GM21576 (cell line): Measurements from ENCODE around the gene DGKK.

Experiments
- ATAC-seq: cut with Tn5 transposase; IDR thresholded peaks from one replicate; pipeline ENCODE4 v1.9.1; 2021; ENCODE audit warnings: mild to moderate bottlenecking, moderate library complexity; ENCODE audit not compliant: unreplicated experiment

The DGKK gene, protein sequence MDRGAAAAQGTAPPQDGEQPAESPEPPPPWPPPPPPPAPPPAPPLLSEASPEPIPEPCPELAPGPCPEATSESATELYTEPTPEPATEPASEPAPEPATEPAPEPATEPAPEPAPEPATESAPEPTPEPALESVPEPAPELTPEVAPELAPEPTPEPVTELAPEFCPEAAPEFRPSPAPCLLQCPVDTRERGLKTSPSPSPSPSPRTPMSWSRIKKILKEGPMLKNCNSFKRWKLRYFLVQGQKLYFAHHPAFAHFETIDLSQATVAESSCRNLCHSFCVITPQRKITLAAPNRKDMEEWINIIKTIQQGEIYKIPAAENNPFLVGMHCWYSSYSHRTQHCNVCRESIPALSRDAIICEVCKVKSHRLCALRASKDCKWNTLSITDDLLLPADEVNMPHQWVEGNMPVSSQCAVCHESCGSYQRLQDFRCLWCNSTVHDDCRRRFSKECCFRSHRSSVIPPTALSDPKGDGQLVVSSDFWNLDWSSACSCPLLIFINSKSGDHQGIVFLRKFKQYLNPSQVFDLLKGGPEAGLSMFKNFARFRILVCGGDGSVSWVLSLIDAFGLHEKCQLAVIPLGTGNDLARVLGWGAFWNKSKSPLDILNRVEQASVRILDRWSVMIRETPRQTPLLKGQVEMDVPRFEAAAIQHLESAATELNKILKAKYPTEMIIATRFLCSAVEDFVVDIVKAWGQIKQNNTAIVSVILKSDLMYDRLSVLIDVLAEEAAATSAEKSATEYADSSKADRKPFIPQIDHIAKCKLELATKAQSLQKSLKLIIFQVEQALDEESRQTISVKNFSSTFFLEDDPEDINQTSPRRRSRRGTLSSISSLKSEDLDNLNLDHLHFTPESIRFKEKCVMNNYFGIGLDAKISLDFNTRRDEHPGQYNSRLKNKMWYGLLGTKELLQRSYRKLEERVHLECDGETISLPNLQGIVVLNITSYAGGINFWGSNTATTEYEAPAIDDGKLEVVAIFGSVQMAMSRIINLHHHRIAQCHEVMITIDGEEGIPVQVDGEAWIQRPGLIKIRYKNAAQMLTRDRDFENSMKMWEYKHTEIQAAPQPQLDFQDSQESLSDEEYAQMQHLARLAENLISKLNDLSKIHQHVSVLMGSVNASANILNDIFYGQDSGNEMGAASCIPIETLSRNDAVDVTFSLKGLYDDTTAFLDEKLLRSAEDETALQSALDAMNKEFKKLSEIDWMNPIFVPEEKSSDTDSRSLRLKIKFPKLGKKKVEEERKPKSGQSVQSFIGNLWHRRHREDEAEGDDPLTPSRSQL

DNA sequence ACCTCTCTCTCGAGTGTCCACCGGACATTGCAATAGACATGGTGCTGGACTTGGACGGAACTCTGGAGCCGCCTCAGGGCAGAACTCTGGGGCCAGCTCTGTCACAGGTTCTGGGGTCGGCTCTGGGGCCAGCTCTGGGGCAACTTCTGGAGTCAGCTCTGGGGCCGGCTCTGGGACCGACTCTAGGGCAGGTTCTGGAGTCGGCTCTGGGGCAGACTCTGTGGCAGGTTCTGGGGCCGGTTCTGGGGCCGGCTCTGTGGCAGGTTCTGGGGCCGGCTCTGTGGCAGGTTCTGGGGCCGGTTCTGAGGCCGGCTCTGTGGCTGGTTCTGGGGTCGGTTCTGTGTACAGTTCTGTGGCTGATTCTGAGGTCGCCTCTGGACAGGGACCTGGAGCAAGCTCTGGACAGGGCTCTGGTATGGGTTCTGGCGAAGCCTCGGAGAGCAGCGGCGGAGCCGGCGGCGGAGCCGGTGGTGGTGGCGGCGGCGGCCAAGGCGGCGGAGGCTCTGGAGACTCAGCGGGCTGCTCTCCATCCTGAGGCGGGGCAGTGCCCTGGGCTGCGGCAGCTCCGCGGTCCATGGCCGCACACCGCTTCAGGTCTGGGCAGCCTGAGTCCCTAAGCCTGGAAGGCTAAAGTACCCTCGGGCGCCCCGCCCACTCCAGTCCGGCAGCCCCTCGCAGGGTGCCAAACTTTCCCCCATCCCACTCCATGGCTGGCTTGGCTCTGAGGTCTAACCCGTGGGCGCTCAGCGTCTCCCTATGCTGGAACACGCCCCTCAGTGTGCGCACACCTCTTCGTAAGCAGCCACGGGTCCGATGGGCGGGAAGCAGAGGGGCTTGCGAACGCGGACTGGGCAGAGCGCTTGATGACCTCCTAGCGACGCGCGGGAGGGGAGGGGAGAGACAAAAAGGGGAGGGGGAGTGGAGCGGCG lies at the start of gene DGKK:
Gene DGKK, minus strand, starts transcription at position 723 of the 929 bp plus-strand sequence. Its CDS starts 147 bp downstream, at position 576.
- no peak for ATAC-seq

DNA sequence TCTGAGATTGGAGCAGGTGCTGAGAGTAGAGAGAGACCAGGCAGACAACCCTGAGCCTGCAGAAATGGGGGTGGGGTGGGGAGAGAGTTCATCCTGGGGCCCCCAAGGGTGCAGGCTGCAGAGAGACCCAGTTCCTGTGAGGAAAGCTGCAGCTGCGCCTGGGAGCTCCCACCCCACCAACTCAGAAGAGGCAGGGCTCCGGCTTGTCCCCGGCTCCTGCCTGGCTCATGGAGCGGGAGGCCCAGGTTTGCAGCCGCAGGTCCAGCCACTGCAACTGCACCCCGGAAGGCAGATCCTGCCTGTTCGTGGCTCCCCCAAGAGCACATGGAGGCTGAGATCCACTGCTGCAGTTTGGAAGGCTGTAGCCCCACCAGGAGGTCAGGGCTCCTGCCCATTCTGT lies 44.2 kb upstream of the DGKK start:
- ATAC-seq = no peak

DNA sequence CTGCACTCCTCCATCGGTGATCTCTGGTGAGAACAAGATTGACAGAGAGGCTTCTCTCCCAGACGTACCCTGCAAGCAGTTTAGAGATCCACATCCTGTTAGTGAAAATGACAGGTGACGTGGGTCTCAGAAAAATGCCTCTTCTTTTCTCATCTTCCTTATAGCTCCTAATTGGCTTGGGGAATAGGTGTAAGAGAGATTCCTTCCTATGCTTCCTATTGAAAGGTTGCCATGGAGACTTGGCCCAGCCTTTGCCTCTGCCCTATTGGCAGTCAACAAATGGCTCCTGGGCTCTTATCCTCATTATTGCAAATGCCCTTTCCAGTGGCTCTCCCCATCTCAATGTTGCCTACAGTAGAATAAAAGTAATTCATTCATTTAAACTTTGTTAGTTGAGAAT lies 26.5 kb upstream of the DGKK start:
- no peak for ATAC-seq

DNA sequence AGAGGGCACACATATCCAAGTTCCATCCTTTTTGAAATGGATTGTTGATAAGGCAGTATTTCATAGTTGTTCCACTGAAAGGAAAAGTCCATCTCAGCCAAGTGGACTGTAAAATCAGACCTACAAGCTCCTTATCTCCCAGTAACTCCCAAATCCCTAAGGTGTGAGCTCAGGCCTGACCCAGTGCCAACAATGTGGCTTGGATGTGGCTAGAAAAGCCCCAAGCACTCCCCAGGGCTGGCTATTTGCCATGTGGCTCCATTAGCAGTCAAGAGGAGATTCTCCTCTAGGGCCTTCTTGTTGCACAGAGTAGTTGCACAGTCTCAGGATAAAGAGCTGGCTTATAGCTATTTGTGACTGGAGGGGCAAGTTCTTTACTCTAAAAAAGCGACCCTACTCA lies 25.0 kb upstream of the DGKK start:
- no peak for ATAC-seq

DNA sequence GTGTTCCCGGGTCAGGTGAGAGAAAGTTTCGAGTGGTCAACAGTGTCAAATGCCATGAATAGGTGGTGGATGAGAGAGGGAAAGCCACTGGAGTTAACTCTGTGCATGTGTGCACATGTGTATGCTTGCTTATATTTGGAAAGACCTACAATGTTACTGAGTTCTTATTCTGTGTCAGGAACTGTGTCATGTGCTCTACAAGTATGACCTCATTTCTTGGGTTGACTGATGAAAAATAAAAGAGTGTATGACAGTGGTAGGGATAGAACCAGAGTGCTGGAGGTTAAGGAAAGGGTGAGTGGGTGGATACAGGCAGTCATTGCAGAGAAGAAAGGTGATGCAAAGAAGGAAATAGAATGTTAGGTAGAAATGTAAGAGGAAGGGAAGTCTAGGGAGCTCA lies 22.1 kb upstream of the DGKK start:
- no peak for ATAC-seq

DNA sequence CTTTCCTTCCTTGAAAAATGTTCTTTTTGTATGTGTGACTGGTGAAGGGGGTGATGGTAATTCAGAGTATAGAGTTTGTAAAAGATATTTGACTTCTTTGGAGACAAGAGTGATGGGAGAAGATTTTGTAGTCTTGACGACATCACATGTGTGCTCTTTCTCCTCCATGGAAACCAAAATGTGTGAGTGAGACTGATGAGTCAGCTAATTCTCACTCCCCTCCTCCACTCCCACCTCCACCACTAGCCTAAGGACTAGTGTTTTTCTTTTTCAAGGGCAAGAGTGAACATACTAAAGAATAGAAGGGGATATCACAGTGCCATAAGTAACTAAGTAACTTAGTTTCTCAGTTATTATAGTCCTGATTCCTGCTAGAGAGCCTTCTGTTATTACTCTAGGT lies 14.0 kb upstream of the DGKK start:
- ATAC-seq = no peak

DNA sequence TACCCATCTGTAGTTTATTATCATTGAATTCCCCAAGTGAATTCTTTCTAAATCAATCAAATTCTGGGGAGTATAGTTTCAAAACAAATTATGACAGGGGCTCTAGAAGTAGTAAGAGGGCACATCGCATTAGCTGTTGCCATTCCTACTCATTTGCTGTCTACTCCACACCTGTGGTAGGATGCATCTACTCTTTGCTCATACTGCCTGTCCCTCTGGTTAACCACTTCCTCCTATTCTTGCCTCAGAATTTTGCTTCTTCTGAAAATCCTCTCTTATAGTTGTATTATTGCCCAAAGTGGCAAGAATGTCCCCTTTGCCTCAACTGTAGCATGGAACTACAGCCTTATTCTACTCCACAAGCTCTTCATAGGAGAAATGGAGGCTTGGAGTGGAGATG lies 12.7 kb upstream of the DGKK start:
- no peak for ATAC-seq

DNA sequence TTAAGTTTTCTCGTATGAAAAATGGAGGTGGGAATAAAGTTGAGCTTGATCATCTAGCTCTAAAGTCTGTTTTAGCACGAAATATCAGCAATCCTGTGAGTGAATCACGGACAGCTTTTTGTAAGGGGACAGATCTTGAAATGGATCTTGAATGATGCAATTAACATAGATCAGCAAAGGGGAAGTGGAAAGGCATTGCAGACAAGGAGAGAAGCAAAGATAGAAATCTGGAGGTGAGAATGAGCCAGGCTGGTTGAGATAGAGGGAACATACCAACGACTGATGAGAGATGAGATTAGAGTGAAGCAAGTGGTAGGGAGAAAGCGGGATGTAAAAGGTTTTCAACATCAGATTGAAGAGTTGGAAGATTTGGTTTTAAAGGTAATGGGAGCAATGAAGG lies 4.6 kb upstream of the DGKK start:
- ATAC-seq = no peak

DNA sequence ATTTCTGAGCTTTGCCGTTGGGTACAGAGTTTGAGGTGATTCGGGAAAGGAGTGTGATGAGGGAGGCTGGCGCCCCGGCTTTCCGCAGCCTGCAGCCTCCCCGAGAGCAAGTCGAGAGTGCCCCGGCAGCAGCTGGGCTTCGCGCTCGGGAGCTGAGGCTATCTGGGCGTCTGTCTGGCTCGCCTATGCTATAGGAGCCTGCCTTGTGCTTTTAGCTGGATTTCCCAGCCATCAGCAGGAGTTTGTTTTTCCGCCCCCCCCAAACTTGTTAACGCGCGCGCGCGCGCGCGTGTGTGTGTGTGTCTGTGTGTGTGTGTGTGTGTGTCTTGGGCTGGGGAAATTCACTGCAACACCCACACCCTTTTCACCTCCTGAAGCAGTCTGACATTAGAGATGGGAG lies 765 bp upstream of the DGKK start:
- ATAC-seq = no peak

DNA sequence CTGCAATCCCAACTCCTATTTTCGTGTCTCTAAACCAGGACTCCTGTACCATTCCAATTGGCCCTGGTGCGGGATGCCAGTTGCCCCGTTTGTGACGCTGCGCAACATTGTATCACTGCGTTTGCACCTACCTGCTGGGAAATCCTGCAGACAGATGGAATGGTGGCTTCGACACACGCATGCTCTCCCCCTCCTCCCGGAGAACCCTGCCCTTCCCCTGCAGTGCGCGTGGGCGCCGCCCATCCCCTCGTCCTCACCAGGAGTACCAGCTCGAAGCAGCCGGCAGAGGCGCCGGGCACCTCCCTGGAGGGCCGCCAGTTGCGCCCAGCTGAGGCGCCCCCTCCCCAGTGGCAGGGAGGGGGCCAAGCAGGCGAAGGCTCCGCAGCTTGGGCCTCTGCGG lies 1.4 kb downstream of the DGKK start:
- ATAC-seq = no peak

DNA sequence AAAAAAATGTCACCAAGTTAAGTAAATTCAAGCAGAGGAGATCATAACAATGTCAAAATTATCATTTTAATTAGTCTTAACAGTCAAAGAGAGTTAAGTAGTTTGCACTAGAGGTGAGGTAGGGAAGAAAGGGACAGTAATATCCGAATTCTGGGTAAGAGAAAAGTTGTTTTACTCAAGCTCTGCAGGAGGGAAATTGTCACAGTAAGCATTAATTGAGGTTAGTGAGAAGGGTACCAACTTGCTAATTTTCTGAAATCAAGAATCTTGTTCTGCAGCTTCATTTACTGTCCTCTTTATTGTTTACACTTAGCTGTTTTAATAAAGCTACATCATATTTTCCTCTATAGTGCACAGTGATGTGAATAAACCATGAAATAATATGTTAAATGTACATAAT lies 11.0 kb downstream of the DGKK start:
- ATAC-seq = no peak

DNA sequence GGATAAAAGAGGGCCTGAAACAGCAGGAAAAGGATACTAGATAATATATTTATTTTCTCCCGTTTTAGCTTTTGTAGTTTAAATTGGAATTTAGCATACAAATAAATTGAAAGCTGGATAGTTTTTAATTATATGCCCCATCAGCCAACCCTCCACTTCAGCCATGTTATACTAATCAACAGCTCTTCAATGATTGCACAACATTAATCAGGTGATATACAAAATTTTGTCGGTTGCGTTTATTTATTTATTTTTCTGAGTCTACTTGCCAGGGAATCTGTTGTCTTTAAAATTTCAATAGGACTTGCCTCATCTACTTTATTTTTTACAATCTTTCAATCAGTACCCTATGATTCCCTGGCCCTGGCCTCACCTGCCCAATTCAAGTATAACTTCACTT lies 12.1 kb downstream of the DGKK start:
- no peak for ATAC-seq

DNA sequence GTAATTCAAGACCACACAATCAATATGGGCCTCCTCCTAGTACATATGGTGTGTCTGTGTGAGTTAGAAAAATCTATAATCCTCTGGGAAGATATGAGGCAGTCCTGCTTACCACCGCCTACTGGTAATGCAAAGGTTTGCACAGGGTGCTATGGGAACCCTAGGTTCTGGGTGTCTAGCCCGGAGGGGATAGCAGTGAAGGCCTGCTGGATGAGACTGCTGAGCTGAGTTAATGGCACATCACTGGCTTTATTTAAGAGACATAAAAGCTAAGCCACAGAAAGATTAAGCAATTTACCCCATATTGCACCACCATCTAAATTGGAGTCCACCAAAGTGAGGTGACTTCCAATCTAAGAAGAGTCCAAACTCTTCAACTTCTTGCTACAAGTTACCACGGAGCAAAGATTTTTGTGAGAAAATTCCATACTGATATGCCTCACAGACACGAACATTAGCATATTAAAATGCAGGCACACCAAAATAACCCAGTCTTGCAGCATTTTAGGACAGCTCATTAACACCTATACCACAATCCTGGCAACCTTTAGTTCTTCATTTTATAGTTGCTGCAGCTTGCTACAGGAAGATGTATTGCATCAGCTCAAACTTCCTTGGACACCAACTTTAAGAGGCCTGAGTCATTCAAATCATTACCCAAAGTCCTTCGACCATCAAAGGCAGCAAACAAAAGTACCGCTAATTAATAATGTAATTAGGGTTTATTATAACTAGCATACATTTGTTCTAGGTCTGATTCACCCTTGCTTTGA lies 13.7 kb downstream of the DGKK start:
- no peak for ATAC-seq

DNA sequence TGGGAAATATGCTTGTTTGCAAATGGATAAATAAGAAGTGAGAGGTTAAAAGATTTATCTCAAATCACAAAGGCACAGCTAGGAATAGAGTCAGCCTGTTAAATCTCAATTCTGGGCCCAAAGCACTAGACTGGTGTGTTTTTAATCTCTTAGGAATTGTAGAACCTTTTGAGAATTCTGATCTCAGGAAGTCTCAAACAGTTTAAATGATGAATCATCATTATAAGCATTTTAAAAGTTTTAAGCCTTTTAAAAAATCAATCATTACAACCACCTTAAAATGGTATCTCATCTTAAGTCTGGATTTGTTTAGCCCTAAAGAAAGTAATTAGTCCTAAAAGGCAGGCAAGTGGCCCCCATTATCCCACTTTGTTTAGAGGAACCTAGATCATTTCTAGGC lies 17.8 kb downstream of the DGKK start:
- ATAC-seq = no peak

DNA sequence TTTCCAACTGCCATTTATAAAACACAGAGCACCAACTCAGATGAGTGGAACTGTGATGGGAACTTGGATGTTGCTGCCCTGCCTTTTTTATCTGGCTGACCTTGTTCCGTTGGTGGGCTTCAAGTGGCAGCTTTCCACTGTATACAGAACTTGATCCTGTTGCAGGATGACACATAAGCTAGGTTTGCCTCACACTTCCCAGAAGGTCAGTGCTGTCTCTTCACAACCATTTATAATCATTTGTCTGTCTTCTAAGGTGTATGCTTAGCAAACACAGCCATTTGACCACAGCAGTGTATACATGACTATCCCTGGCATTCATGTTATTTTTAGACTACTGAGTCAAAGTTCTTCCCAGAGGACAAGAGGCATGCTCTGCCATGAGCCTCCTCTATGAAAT lies 20.3 kb downstream of the DGKK start:
- no peak for ATAC-seq

DNA sequence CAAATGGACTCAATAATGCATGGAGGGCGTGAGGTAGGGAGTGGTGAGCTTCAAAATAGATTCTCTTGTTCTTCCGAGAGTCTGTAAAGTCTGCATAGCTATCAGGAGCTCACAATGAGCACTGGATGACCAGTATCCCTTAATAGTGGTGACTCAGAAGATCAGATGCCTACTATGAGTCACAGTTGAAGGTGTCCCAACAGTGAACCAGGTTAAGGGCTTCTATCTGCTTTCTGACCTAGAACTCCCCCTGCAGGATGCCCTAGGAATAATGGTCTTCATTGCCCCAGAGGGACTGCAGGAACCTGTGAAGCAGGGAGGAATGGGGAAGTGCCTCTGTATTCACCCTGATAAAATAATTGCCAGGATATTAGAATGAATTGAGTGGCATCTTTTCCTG lies 22.1 kb downstream of the DGKK start:
- ATAC-seq = no peak

DNA sequence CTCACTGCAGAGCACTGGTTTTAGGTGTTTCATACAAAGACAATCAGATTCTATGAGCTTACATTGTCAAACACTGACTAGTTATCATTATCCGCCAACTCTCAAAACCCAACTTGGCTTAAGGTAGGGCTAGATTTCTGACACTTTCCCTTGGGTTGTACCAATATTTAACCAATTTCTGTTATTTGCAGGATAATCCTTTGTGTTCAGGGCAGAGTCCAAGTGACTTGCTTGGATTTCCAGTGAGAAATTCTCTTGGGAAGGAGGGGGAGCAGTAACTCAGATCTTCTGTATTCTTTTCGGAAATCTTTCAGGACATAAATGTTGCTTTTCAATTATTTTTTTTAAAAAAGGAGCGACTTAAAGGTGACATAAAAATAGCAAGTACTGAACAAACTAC lies 23.1 kb downstream of the DGKK start:
- no peak for ATAC-seq

DNA sequence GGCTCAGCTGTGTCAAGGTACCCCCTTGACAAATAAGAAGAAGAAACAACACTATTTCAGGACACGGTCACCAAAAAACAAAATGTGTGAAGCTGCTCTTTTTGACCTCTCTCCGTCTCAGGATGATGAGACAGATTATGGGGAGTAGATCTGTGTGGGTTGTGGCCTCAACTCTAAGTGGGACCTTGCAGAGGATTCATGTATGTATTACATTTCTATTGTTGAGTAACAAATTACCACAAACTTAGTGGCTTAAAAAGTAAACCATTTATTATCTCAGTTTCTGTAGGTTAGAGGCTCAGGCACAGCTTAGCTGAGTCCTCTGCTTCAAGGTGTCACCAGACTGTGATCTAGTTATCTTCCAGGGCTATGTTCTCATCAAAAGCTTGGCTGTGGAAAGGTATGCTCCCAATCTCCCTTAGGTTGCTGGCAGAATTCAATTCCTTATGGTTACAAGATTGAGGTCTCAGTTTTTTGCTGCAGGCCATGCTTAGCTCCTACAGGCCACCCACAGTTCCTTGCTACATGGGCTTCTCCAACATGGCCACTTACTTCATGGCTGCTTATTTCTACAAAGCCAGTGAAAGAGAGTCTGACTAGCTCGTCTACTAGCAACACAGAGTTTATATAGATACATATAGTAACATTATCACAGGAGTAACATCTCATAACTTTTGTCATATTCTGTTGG lies 28.1 kb downstream of the DGKK start:
- no peak for ATAC-seq

DNA sequence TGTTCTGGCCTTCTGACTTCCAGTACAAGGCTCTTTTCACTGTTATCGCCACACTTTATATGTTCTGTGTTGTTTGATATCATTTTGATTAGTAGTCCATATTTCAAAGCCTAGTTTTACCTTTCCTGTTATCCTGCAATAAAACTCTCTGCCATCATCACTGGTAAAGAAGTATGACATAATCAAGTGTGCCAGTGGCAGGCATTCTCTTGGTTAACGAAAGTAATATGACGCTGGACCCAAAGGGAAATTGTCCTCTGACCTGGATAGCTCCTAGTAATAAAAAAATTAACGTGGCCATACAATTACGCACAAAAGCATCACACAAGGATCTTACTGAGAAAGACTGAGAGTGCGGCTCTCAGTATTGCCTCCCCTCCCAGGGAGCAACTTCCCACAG lies 33.8 kb downstream of the DGKK start:
- ATAC-seq = no peak
